GM12878 (cell line): ENCODE measurements around the gene TDRD10. TPM values are rescaled to one million over a fixed set of nuclear protein-coding genes. Genes with fewer than 3 reads are reported as not detected.

Source experiments
- ATAC-seq: fragments of 200-7000 bp; cut with Tn5 transposase; 3 replicates; pipeline ENCODE4 v1.9.1; 2020; ENCODE audit warnings: mild to moderate bottlenecking, moderate library complexity
- BruUV-seq: library from RNA; stranded (reverse); fragments of 400-500 nt; replicated peaks from 2 replicates; lab custom pipeline; 2021; lab: Mats Ljungman, UMichigan
- CTCF ChIA-PET: fragments of 300-600 bp; sonication (Branson Sonifier 250); formaldehyde crosslinking; extraction: SDS; loops from one replicate; lab custom pipeline; 2021; ENCODE audit warnings: inconsistent platforms; lab: Yijun Ruan, JAX
- POLR2A ChIA-PET: fragments of 350-600 bp; formaldehyde crosslinking; extraction: SDS; loops from one replicate; lab custom pipeline; 2021; ENCODE audit warnings: inconsistent platforms; lab: Charles Lee
- RAD21 ChIA-PET: fragments of 300-600 bp; sonication (Branson Sonifier 250); formaldehyde crosslinking; loops from one replicate; lab custom pipeline; 2023; ENCODE audit warnings: antibody characterized with exemption; ENCODE audit not compliant: unreplicated experiment; lab: Charles Lee
- SMC1A ChIA-PET: fragments of 300-600 bp; sonication (Branson Sonifier 250); formaldehyde crosslinking; loops from one replicate; lab custom pipeline; 2023; ENCODE audit not compliant: unreplicated experiment, uncharacterized antibody; lab: Charles Lee
- DNase-seq: peaks from one replicate; pipeline ENCODE4 v3.0.0-alpha.2; 2011; ENCODE audit warnings: low read depth, low spot score
- FAIRE-seq: peaks from 3 replicates; lab custom pipeline; 2011; peaks lifted over from hg19 to GRCh38; lab: Jason Lieb, UNC
- H2AFZ ChIP-seq: 2 replicates; pipeline ENCODE4 v1.6.0; 2011; ENCODE audit warnings: low read depth, low read length, control low read depth; ENCODE audit not compliant: control insufficient read depth
- H3K27ac ChIP-seq: 2 replicates; pipeline ENCODE4 v1.5.1; 2011; ENCODE audit warnings: control low read depth; ENCODE audit not compliant: control insufficient read depth, insufficient read depth
- H3K27me3 ChIP-seq, 2 experiments: replicated peaks in 1 of 2; 2 replicates each; pipeline versions ENCODE4 v1.6.0 to v1.6.1; 2011; ENCODE audit warnings: low read length in 1 of 2; ENCODE audit not compliant: control insufficient read depth in 2 of 2, insufficient read depth in 2 of 2
- H3K36me3 ChIP-seq, 2 experiments: 2 replicates each; pipeline ENCODE4 v1.5.1; 2011; ENCODE audit warnings: low read length in 1 of 2; ENCODE audit not compliant: control insufficient read depth in 2 of 2, insufficient read depth in 2 of 2
- H3K4me1 ChIP-seq: 2 replicates; pipeline ENCODE4 v1.6.1; 2011; ENCODE audit warnings: mild to moderate bottlenecking, low read length, moderate library complexity, mixed read lengths; ENCODE audit not compliant: control insufficient read depth, insufficient read depth
- H3K4me2 ChIP-seq: 2 replicates; pipeline ENCODE4 v1.6.0; 2011; ENCODE audit warnings: control low read depth; ENCODE audit not compliant: control insufficient read depth, insufficient read depth
- H3K4me3 ChIP-seq: fragments of 200-600 bp; sonication (generic); 2 replicates; pipeline ENCODE4 v1.5.1; 2016
- H3K79me2 ChIP-seq: 2 replicates; pipeline ENCODE4 v1.6.0; 2011; ENCODE audit warnings: low read length; ENCODE audit not compliant: control insufficient read depth, insufficient read depth
- H3K9ac ChIP-seq: 2 replicates; pipeline ENCODE4 v1.8.0; 2011; ENCODE audit warnings: low read length, control low read depth, mixed read lengths; ENCODE audit not compliant: control insufficient read depth, insufficient read depth
- H3K9me3 ChIP-seq: replicated peaks from 3 replicates; pipeline ENCODE4 v1.5.1; 2011; ENCODE audit warnings: mild to moderate bottlenecking, low read length; ENCODE audit not compliant: control insufficient read depth, insufficient read depth
- H4K20me1 ChIP-seq: 2 replicates; pipeline ENCODE4 v1.6.0; 2011; ENCODE audit not compliant: control insufficient read depth, insufficient read depth
- BACH1 ChIP-seq: fragments of 450-650 bp; IDR thresholded peaks from 2 replicates; pipeline ENCODE4 v1.6.1; 2017; ENCODE audit warnings: mild to moderate bottlenecking, borderline replicate concordance
- BCLAF1 ChIP-seq: fragments of 450-650 bp; IDR thresholded peaks from 2 replicates; pipeline ENCODE4 v1.6.1; 2017; ENCODE audit warnings: antibody characterized with exemption, mild to moderate bottlenecking, moderate library complexity
- CEBPB ChIP-seq, 2 experiments: fragments of 150-350 bp in 1 of 2; IDR thresholded peaks; 2 replicates each; pipeline ENCODE4 v1.6.1; 2012 to 2014; ENCODE audit warnings: low read depth in 2 of 2, low read length in 2 of 2, borderline replicate concordance in 1 of 2, inconsistent platforms in 1 of 2
- HCFC1 ChIP-seq: fragments of 150-350 bp; IDR thresholded peaks from 2 replicates; pipeline ENCODE4 v1.6.1; 2014; ENCODE audit warnings: low read length
- KAT2A ChIP-seq: conservative IDR thresholded peaks from 2 replicates; pipeline ENCODE4 v1.6.1; 2011; ENCODE audit warnings: low read depth, low read length; ENCODE audit not compliant: control insufficient read depth
- MLLT1 ChIP-seq: fragments of 450-650 bp; IDR thresholded peaks from 2 replicates; pipeline ENCODE4 v1.6.1; 2016; ENCODE audit warnings: mild to moderate bottlenecking
- NFXL1 ChIP-seq: fragments of 450-650 bp; IDR thresholded peaks from 2 replicates; pipeline ENCODE4 v1.6.1; 2017; ENCODE audit warnings: antibody characterized with exemption, mild to moderate bottlenecking, borderline replicate concordance
- NFYB ChIP-seq: IDR thresholded peaks from 2 replicates; pipeline ENCODE4 v1.6.1; 2011; ENCODE audit warnings: low read depth, mild to moderate bottlenecking, low read length, improper control_type of control experiment, moderate library complexity; ENCODE audit not compliant: insufficient read depth
- PML ChIP-seq: IDR thresholded peaks from 2 replicates; pipeline ENCODE4 v1.6.1; 2012; ENCODE audit warnings: low read length, inconsistent platforms
- POLR2A ChIP-seq: IDR thresholded peaks from 2 replicates; pipeline ENCODE4 v1.6.1; 2011; ENCODE audit warnings: low read depth, mild to moderate bottlenecking, low read length
- POLR2AphosphoS2 ChIP-seq: IDR thresholded peaks from 2 replicates; pipeline ENCODE4 v1.6.1; 2011; ENCODE audit warnings: low read depth, mild to moderate bottlenecking, low read length, improper control_type of control experiment, moderate library complexity
- RAD51 ChIP-seq: fragments of 450-650 bp; IDR thresholded peaks from 2 replicates; pipeline ENCODE4 v1.6.1; 2016; ENCODE audit warnings: moderate library complexity, mild to moderate bottlenecking, inconsistent platforms
- RFX5 ChIP-seq: IDR thresholded peaks from 2 replicates; pipeline ENCODE4 v1.6.1; 2011; ENCODE audit warnings: low read depth, low read length, improper control_type of control experiment
- ZBTB40 ChIP-seq: fragments of 450-650 bp; IDR thresholded peaks from 2 replicates; pipeline ENCODE4 v1.6.1; 2016; ENCODE audit warnings: mild to moderate bottlenecking, moderate library complexity, borderline replicate concordance
- in situ Hi-C: fragments of 300-500 bp; cut with MboI; formaldehyde crosslinking; loops from 9 replicates; pipeline ENCODE4 v1.14.3; 2018; ENCODE audit warnings: mixed read lengths
- intact Hi-C: fragments of 100-400 bp; cut with micrococcal nuclease; formaldehyde crosslinking; loops from one replicate; pipeline ENCODE4 v1.14.2; 2022; ENCODE audit not compliant: unreplicated experiment
- polyA plus RNA-seq, 11 experiments: library from polyadenylated mRNA; depleted of rRNA in 4 of 11; unstranded in 6 of 11; stranded (reverse) in 5 of 11; fragments of >200 nt; fragmentation: Nextera tagmentation in 4 of 11; fragmentation: Illumina TruSeq in 1 of 11; extraction: Ambion mirVana in 4 of 11; extraction: Trizol in 1 of 11; gene quantifications; 1 replicate in 1 of 11; 2 replicates in 10 of 11; pipeline versions ENCODE4 v1.2.1 to v1.2.3, GENCODE V29; 2011 to 2016; ENCODE audit warnings: inconsistent platforms in 2 of 11, missing spikeins in 2 of 11, low read depth in 1 of 11
- total RNA-seq, 4 experiments: library from RNA; depleted of rRNA in 3 of 4; stranded (reverse); fragments of >200 nt in 3 of 4; fragmentation: Illumina TruSeq in 1 of 4; extraction: Trizol in 1 of 4; gene quantifications; 2 replicates each; pipeline versions ENCODE4 v1.2.1 to v1.2.3, GENCODE V29; 2013 to 2021

The TDRD10 gene
- total and polyA plus RNA-seq, 10 of the 15 experiments (the other 5 are each of a cell fraction or from before 2014, with no cell fraction given), result not detected

- no peaks in the 10 kb centered on the region for H3K27me3 ChIP-seq
- no peak overlapping the region for H3K4me3 ChIP-seq
- no peak overlapping the region for H2AFZ ChIP-seq
- intact Hi-C loops (no loop called here), in situ Hi-C loops (no loop called here)
- FAIRE-seq (no peak), DNase-seq (no peak), ATAC-seq (no peak)
- H3K4me2 ChIP-seq, result no peak overlapping the region
- no peak overlapping the region for H3K27ac ChIP-seq
- CTCF ChIA-PET, result interaction anchor here (1.0 to 3.4 kb wide), 2 partner anchors 20 to 53 kb away, joined by 3 to 11 read pairs; no protein-coding TSS in a partner anchor
- H4K20me1 ChIP-seq, result no peaks in the 10 kb centered on the region
- BruUV-seq, result no TSS peak
- SMC1A ChIA-PET, result interaction anchor here (1.1 to 1.5 kb wide), 3 partner anchors 9 to 20 kb away, joined by 3 read pairs; no protein-coding TSS in a partner anchor
- peaks cover 13% of the 10 kb centered on the region for H3K4me1 ChIP-seq
- peaks cover 0 to 3% of the 10 kb centered on the region in 2 experiments; a peak in 1 of 4 replicates for H3K36me3 ChIP-seq
- H3K9ac ChIP-seq, result no peak overlapping the region
- no peaks in the 10 kb centered on the region for H3K79me2 ChIP-seq
- POLR2A ChIA-PET, result no interaction called here
- RAD21 ChIA-PET, result interaction anchor here (1.6 kb wide), 1 partner anchor 14 kb away, joined by 4 read pairs; no protein-coding TSS in a partner anchor
- no peaks in the 10 kb centered on the region for H3K9me3 ChIP-seq
- TF ChIP-seq RFX5 (no peak), HCFC1 (no peak), PML (no peak), RAD51 (no peak), POLR2AphosphoS2 (no peak), NFXL1 (no peak), BACH1 (no peak), CEBPB (IDR thresholded peaks at IDR 0.05; ENCODE audit: borderline replicate concordance in 1 of 2, low read depth in 2 of 2, low read length in 2 of 2) (no peak), MLLT1 (no peak), ZBTB40 (no peak), BCLAF1 (no peak), POLR2A (no peak), NFYB (no peak), KAT2A (no peak)
Measured at GRCh38 chr1:154459080-154459479, 42.9 kb upstream of the TDRD10 start.
